Chondrocyte (in vitro differentiated cells): ENCODE results near the gene KIF16B. TPM values are rescaled to one million over a fixed set of nuclear protein-coding genes. Genes with fewer than 3 reads are reported as not detected.

Source experiments
- DNase-seq: peaks from one replicate; pipeline ENCODE4 v3.0.0; 2021; ENCODE audit warnings: mixed read lengths, low spot score
- H3K27ac Mint-ChIP-seq: one replicate; pipeline ENCODE4 v1.8.0; 2021; ENCODE audit warnings: mild to moderate bottlenecking, moderate library complexity, mixed read lengths; ENCODE audit not compliant: unreplicated experiment
- H3K27me3 Mint-ChIP-seq: 2 replicates; pipeline ENCODE4 v1.8.0; 2021; ENCODE audit warnings: low read depth, mixed read lengths
- H3K36me3 Mint-ChIP-seq: 2 replicates; pipeline ENCODE4 v1.8.0; 2021; ENCODE audit warnings: low read depth, mixed read lengths
- H3K4me1 Mint-ChIP-seq: 2 replicates; pipeline ENCODE4 v1.8.0; 2021; ENCODE audit warnings: low read depth, mild to moderate bottlenecking, mixed read lengths
- H3K4me3 Mint-ChIP-seq: one replicate; pipeline ENCODE4 v1.8.0; 2021; ENCODE audit warnings: mild to moderate bottlenecking, moderate library complexity, mixed read lengths; ENCODE audit not compliant: unreplicated experiment
- H3K9me3 Mint-ChIP-seq: 2 replicates; pipeline ENCODE4 v1.8.0; 2021; ENCODE audit warnings: low read depth, mixed read lengths
- CTCF ChIP-seq: fragments of 200-600 bp; sonication (generic); IDR thresholded peaks from 2 replicates; pipeline ENCODE4 v1.5.0; 2021; ENCODE audit warnings: antibody characterized with exemption, mild to moderate bottlenecking, moderate library complexity
- total RNA-seq: library from RNA; stranded (reverse); gene quantifications from 3 replicates; pipeline ENCODE4 v1.2.1, GENCODE V29; 2021

KIF16B gene
- total RNA-seq, 1 donor from 2014 or later = 11.2 TPM

DNA sequence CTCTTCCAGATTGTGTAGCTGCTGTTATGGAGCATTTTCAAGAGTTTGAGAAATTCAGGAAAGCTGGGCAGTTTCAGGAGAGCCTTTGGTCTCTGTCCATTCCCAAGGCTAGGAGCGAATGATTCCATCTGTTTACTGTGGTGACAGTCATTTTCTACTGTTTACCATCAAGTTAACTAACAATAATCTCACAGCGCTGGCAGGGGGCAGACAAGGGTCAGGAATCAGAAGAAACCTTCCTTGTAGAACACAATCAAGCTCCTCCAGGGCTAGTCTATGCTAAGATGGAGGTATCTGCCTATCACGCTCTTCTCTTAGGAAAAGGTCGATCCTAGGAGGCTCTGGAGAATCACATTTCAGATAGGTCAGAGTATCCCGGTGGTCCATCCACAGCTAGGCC lies 293.9 kb downstream of the KIF16B start:
- peaks cover 7% of the 10 kb centered on the region for H3K9me3 Mint-ChIP-seq
- H3K4me1 Mint-ChIP-seq = no peaks in the 10 kb centered on the region
- no peaks in the 10 kb centered on the region for H3K27me3 Mint-ChIP-seq
- no peak overlapping the region for H3K27ac Mint-ChIP-seq
- peaks cover 5% of the 10 kb centered on the region for H3K36me3 Mint-ChIP-seq
- DNase-seq = no peak
- no peak overlapping the region for H3K4me3 Mint-ChIP-seq
- TF ChIP-seq CTCF = no peak

DNA sequence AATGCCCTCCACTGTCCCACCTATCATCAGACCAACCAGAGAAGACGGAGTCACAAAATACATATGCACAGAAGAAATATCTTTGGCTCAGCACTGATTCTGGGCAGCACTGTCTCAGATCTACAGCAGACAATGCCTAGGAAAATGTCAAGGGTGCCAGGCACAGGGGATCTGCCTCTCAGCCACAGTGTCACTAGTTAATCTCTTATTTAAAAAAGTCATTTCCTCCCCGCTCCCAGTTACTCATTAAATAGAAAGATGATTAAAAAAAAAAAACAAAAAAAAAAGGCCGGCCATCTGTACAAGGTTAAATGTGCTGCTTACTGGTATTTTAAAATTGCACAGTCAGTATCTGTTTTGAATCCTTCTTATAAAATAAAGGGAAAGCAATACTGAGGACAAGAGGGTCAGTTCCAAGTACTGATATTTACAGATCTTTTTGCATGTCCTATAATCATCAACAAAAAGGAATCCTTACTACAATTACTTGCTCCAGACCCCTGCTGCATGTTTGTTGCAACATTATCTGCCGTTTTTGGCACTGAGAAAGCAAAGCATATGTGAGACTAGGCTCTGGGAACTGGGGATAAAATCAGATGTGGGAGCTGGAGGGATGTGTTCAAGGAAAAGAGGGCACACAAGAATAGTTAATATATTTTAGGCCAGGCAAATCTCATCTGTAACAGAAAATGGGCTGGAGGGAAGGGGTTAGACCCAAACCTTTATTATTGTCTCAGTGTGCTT lies 299.3 kb downstream of the KIF16B start:
- DNase-seq = no peak
- no peak overlapping the region for H3K27ac Mint-ChIP-seq
- peaks cover 4% of the 10 kb centered on the region for H3K36me3 Mint-ChIP-seq
- H3K9me3 Mint-ChIP-seq = no peaks in the 10 kb centered on the region
- H3K4me3 Mint-ChIP-seq = no peak overlapping the region
- H3K4me1 Mint-ChIP-seq = peaks cover 4% of the 10 kb centered on the region
- TF ChIP-seq CTCF = no peak
- H3K27me3 Mint-ChIP-seq = no peaks in the 10 kb centered on the region

DNA sequence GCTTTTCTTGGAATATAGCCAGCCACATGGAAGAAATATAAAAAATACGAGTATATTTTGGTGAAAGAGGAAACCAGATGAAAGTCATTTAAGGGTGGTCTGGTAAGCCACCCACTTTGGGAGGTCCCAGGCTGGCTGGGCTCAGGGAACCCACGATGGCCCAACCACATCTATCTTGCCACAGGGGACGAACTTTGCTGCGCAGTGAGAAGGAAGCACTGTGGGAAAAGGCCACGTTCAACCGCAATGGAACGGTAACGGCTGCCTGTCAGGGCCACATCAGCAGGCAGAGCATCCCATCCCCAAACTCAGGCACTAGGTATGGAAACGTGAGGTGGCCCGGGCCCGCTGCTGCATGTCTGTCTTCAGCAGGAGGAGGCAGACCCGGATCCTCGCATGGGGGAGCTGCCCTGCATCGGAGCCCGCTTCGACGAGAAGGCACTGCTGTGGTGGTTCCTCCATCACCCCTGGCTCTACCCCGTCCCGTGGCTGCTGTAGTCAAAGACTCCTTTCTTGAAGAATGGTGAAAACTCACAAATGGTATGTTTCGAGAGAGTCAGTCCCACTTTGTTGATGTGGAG lies 300.4 kb downstream of the KIF16B start:
- no peaks in the 10 kb centered on the region for H3K9me3 Mint-ChIP-seq
- no peaks in the 10 kb centered on the region for H3K27me3 Mint-ChIP-seq
- peaks cover 4% of the 10 kb centered on the region for H3K36me3 Mint-ChIP-seq
- TF ChIP-seq CTCF = no peak
- peaks cover 4% of the 10 kb centered on the region for H3K4me1 Mint-ChIP-seq
- no peak overlapping the region for H3K27ac Mint-ChIP-seq
- no peak for DNase-seq
- no peak overlapping the region for H3K4me3 Mint-ChIP-seq

DNA sequence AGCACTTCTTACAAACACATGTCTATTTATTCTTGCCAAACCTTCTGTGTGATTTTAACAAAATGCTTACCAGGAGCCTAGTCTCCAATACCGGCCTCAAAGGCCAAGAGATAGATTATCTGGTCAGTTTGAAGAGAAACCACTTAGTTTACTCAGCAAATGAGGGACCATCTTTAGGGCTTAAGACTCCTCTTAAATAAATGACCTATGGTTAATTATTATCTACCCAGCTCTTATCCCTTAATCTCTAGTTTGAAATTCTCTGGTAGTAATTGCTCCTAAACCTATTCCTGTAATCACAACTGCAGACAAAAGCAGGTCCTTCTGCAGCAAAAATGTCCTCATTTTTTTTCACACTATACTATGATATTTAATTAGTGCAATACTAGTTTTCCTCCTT lies 301.8 kb downstream of the KIF16B start:
- Mint-ChIP-seq H3K36me3 (peaks cover 8% of the 10 kb centered on the region), H3K9me3 (peaks cover 8% of the 10 kb centered on the region), H3K4me1 (peaks cover 4% of the 10 kb centered on the region), H3K27me3 (no peaks in the 10 kb centered on the region), H3K4me3 (no peak overlapping the region), H3K27ac (no peak overlapping the region)
- TF ChIP-seq CTCF = no peak
- no peak for DNase-seq

DNA sequence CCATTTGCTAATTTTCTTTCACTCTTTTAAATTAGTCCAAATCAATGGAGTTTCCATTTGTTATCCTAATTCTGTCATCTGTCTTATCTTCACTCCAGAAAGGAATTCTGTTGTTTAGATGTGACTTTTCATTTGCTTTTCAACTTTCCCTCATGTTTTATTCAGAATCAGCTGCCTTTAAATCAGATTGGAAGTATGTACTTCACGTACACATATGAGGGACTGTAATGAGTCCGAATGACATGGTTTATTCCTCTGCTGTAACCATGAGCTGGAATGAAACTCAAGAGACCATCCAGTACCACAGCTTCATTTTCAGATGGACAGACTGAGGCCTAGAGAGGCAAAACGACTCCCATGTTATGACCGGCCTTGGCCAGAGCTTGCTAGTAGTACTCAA lies 302.3 kb downstream of the KIF16B start:
- H3K27ac Mint-ChIP-seq = no peak overlapping the region
- peaks cover 11% of the 10 kb centered on the region for H3K9me3 Mint-ChIP-seq
- H3K36me3 Mint-ChIP-seq = peaks cover 9% of the 10 kb centered on the region

More for the DNA sequence above, 302.3 kb downstream of the KIF16B start:
- H3K4me1 Mint-ChIP-seq = peaks cover 4% of the 10 kb centered on the region
- no peaks in the 10 kb centered on the region for H3K27me3 Mint-ChIP-seq
- H3K4me3 Mint-ChIP-seq = no peak overlapping the region
- TF ChIP-seq CTCF = no peak
- DNase-seq = no peak
